GM18502 (cell line): ENCODE measurements around the gene SMAD3.

Source experiments
- ATAC-seq: cut with Tn5 transposase; IDR thresholded peaks from one replicate; pipeline ENCODE4 v1.9.1; 2021; ENCODE audit warnings: mild to moderate bottlenecking; ENCODE audit not compliant: unreplicated experiment, poor library complexity

The SMAD3 gene

GRCh38 chr15:67105991-67106763 lies 40.8 kb downstream of the SMAD3 start:
- no peak for ATAC-seq

GRCh38 chr15:67106764-67107013 lies 41.3 kb downstream of the SMAD3 start:
- ATAC-seq: no peak

GRCh38 chr15:67107014-67107812 lies 41.8 kb downstream of the SMAD3 start:
- ATAC-seq: no peak

GRCh38 chr15:67108122-67108961 lies 42.9 kb downstream of the SMAD3 start:
- ATAC-seq: no peak

- ATAC-seq: peak; percentile 65
Measured at GRCh38 chr15:67109141-67110034, 44.0 kb downstream of the SMAD3 start.

- peak; percentile 58 for ATAC-seq
Measured at GRCh38 chr15:67110361-67110781, 45.0 kb downstream of the SMAD3 start.

- no peak for ATAC-seq
Measured at GRCh38 chr15:67110958-67111864, 45.8 kb downstream of the SMAD3 start.

- no peak for ATAC-seq
Measured at GRCh38 chr15:67114046-67114445, 48.6 kb downstream of the SMAD3 start.

- ATAC-seq: no peak
Measured at GRCh38 chr15:67114846-67115585, 49.6 kb downstream of the SMAD3 start.

GRCh38 chr15:67115586-67115969 lies 50.2 kb downstream of the SMAD3 start:
- ATAC-seq: no peak

- ATAC-seq: no peak
Measured at GRCh38 chr15:67116742-67117141, 51.3 kb downstream of the SMAD3 start.

- ATAC-seq: no peak
Measured at GRCh38 chr15:67117370-67117769, 52.0 kb downstream of the SMAD3 start.

- no peak for ATAC-seq
Measured at GRCh38 chr15:67118808-67119207, 53.4 kb downstream of the SMAD3 start.

GRCh38 chr15:67119238-67119846 lies 53.9 kb downstream of the SMAD3 start:
- ATAC-seq: no peak

GRCh38 chr15:67120009-67120838 lies 54.8 kb downstream of the SMAD3 start:
- no peak for ATAC-seq

GRCh38 chr15:67120839-67121643 lies 55.6 kb downstream of the SMAD3 start:
- ATAC-seq: peak; percentile 74
